T47D (cell line): ENCODE measurements around the gene C17orf113.

Experiments
- DNase-seq, 2 experiments: peaks; one replicate each; pipeline versions ENCODE4 v3.0.0 to v3.0.0-alpha.2; 2011 to 2012; ENCODE audit warnings: low read depth in 1 of 2, low spot score in 1 of 2
- JUND ChIP-seq: IDR thresholded peaks from 2 replicates; pipeline ENCODE4 v1.6.1; 2012; ENCODE audit warnings: low read depth
- in situ Hi-C: cut with HindIII; loops from 2 replicates; pipeline ENCODE4 v1.10.0; 2016; ENCODE audit warnings: low sequenced_read_pairs, low pct_unique_long_range_greater_than_20kb

The C17orf113 gene

GRCh38 chr17:42050393-42051012, at the start of gene C17orf113:
TSS of gene C17orf113 (minus strand) at chr17:42050601. CDS start at chr17:42043376, 7,225 bp downstream.
- peak; percentile 75 to 90 for DNase-seq
- TF ChIP-seq JUND: no peak
- in situ Hi-C loops: no loop called here

GRCh38 chr17:42098730-42099399, 48.5 kb upstream of the C17orf113 start:
- in situ Hi-C loops: no loop called here

GRCh38 chr17:42097691-42098631, 47.6 kb upstream of the C17orf113 start, which contains the start of gene ZNF385C:
TSS of gene ZNF385C (minus strand) at chr17:42098473. CDS start at chr17:42063056, 35,417 bp downstream.
- in situ Hi-C loops: no loop called here
- TF ChIP-seq JUND: no peak
- DNase-seq: peak in 1 of 2 experiments; percentile 60

More at GRCh38 chr17:42098730-42099399, 48.5 kb upstream of the C17orf113 start:
- DNase-seq: no peak
- TF ChIP-seq JUND: no peak

- in situ Hi-C loops: no loop called here
These were observed 46.1 kb upstream of the C17orf113 start for GRCh38 chr17:42096360-42097111.

GRCh38 chr17:42094375-42095069, 44.1 kb upstream of the C17orf113 start:
- in situ Hi-C loops: no loop called here
- DNase-seq: no peak
- TF ChIP-seq JUND: no peak

More at GRCh38 chr17:42096360-42097111, 46.1 kb upstream of the C17orf113 start:
- no peak for DNase-seq
- no peak for TF ChIP-seq JUND

- in situ Hi-C loops: no loop called here
- TF ChIP-seq JUND: no peak
These were observed 42.5 kb upstream of the C17orf113 start for GRCh38 chr17:42092939-42093338.

GRCh38 chr17:42090964-42091790, 40.8 kb upstream of the C17orf113 start:
- in situ Hi-C loops: no loop called here
- no peak for DNase-seq
- TF ChIP-seq JUND: no peak

More at GRCh38 chr17:42092939-42093338, 42.5 kb upstream of the C17orf113 start:
- DNase-seq: no peak

- DNase-seq: no peak
- in situ Hi-C loops: no loop called here
- TF ChIP-seq JUND: no peak
These were observed 38.3 kb upstream of the C17orf113 start for GRCh38 chr17:42088736-42089135.

- in situ Hi-C loops: no loop called here
- DNase-seq: no peak
- no peak for TF ChIP-seq JUND
These were observed 37.6 kb upstream of the C17orf113 start for GRCh38 chr17:42087736-42088705.
